NCI-H1048 (cell line): ENCODE data around the gene TUBG2.

Experiments used
- DNase-seq: peaks from one replicate; lab custom pipeline; 2025; lab: John Stamatoyannopoulos, UW

Gene TUBG2

DNA sequence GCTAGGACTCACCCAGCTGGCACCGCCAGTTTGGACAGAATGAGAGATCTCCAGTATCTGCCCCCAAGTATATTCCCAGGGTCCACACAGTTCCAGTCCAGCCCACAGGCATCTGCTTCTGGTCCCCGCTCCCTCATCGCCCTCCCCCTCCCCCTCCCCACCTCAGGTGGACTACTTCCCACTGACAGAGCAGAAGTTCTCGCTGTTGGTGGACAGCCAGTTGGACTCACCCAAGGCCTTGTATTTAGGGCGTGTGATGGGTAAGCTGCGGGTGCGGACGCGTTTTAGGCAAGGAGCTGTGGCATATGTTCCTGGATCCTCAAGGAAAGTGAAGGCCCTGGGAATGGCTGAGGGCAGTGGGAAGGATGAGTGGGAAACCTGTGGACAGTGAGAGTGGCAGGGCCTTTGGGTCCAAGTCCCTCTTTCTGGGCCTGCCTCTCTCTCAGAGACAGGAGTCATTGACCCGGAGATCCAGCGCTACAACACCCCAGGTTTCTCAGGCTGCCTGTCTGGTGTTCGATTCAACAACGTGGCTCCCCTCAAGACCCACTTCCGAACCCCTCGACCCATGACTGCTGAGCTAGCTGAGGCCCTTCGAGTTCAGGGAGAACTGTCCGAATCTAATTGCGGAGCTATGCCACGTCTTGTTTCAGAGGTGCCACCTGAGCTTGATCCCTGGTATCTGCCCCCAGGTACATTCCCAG is 38.2 kb downstream of the TUBG2 start:
- no peak for DNase-seq

GRCh38 chr17:42698736-42699414 is 39.8 kb downstream of the TUBG2 start:
- DNase-seq: no peak

GRCh38 chr17:42699415-42699740 is 40.3 kb downstream of the TUBG2 start:
- no peak for DNase-seq

DNA sequence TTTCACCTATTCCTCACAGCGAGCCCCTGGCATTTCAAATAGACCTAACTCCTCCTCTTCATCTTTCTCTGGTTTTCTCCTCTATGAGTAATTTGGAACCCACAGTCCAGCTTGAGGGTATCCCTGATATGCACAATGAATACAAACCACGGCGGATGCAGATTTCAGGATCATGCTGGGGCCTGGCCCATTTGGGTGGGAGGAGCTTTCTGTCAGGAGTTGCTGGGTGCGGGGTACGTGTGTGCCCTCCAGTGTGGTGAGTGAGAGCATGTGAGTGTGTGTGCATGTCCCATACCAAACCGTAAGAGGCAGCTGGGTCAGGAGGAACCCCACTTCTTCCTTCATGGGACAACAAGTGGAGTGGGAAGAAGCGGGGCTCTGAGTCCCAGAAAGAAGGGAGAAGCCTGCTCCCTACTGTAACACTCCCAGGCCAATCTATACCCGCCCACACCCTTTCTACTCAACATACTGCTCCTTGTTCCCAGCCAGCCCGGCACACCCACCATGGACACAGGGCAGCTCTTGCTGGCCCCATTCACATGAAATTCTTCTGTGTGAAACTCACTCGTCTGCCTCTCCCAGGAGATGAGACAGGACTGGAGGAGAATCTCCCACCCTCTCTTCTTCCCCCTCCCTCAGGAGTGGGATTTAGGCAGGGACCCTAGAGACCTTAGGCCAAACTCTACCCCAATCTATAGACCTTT is 41.7 kb downstream of the TUBG2 start:
- no peak for DNase-seq

GRCh38 chr17:42702446-42702845 is 43.4 kb downstream of the TUBG2 start:
- no peak for DNase-seq

DNA sequence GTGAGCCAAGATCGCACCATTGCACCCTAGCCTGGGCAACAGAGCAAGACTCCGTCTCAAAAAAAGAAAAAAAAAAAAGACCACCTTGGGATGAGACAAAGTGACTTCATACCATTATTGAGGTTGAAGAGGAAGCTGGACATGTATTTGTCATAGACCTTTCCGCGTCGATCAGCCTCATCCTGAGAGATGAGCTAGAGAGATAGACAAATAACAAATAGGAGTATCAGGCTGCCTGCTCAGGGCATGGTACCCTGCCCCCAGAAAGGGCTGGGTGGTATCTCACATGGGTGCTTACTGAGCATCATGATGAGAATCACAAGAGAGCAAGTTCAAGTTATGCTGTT is 45.4 kb downstream of the TUBG2 start:
- DNase-seq: no peak

- no peak for DNase-seq
Observed at GRCh38 chr17:42704837-42705494, 45.9 kb downstream of the TUBG2 start.

DNA sequence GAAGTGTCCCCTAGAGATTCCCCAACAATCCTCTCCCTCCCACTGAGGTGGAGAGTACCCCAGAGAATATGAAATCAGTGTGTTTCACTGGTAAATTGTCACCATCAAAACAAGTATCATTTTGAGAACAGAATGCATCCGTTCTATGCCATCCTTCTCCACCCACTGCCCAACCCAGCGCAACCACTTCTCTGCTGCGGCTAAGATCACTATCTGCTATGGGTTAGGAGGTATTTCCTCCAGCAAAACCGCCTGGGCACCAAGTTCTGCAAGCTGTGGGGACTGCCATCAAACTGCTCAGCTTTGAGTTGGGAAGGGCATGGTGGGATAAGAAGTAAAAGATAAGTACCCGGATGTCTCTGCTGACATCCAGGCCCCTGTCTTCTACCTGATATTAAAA is 47.6 kb downstream of the TUBG2 start:
- DNase-seq: no peak

DNA sequence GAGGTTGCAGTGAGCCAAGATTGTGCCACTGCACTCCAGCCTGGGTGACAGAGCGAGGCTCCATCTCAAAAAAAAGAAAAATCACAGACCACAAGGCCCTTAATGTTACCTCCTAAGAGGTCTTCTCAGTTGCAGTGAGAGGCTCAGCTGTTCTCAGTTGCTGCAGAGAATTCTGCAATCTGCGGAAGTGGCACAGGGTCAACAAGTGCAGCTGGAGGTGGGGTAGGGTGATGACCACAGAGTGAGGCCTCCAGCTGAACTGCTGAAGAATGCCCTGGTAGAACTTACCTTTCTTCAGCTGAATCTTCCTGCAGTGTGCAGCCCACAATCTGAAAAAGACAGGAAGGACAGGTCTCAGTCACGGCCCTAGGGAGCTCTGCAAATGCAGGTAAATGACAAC is 49.5 kb downstream of the TUBG2 start:
- no peak for DNase-seq

GRCh38 chr17:42709561-42709960 is 50.5 kb downstream of the TUBG2 start:
- no peak for DNase-seq
